CD4-positive, alpha-beta T cell (primary cell): ENCODE measurements around the gene MET. TPM values are rescaled to one million over a fixed set of nuclear protein-coding genes. Genes with fewer than 3 reads are reported as not detected.
"Not testable (repeated sequence)": the region's sequence is repeated elsewhere in the genome, so short reads cannot be mapped to it uniquely, and the experiment has no call there.

ENCODE experiments used
- ATAC-seq: fragments of 200-7000 bp; cut with Tn5 transposase; one replicate; pipeline ENCODE4 v1.10.0; 2022; ENCODE audit warnings: mild to moderate bottlenecking; ENCODE audit not compliant: poor library complexity
- CTCF ChIA-PET: fragments of 350-600 bp; sonication (Branson Sonifier 250); formaldehyde crosslinking; loops from one replicate; lab custom pipeline; 2021; ENCODE audit warnings: antibody characterized with exemption, inconsistent platforms; lab: Charles Lee
- POLR2A ChIA-PET: fragments of 350-600 bp; sonication (Branson Sonifier 250); formaldehyde crosslinking; loops from one replicate; lab custom pipeline; 2021; ENCODE audit warnings: antibody characterized with exemption, inconsistent platforms; lab: Charles Lee
- DNase-seq, 14 experiments: peaks; one replicate each; pipeline ENCODE4 v3.0.0-alpha.2; 2013 to 2020; ENCODE audit warnings: mixed read lengths in 2 of 14
- H3K27ac ChIP-seq, 2 donors: one replicate each; pipeline versions ENCODE4 v1.5.1 to v1.7.0; 2013; ENCODE audit warnings: low read length in 2 of 2, low read depth in 1 of 2, mild to moderate bottlenecking in 1 of 2
- H3K27me3 ChIP-seq, 2 experiments: 1 replicate in 1 of 2; 2 replicates in 1 of 2; pipeline versions ENCODE4 v1.6.1 to v1.7.0; 2013; ENCODE audit warnings: low read length in 2 of 2, control low read depth in 1 of 2, mild to moderate bottlenecking in 1 of 2, moderate library complexity in 1 of 2; ENCODE audit not compliant: insufficient read depth in 2 of 2, control insufficient read depth in 1 of 2
- H3K36me3 ChIP-seq: one replicate; pipeline ENCODE4 v1.6.1; 2013; ENCODE audit warnings: low read length, control low read depth; ENCODE audit not compliant: insufficient read depth
- H3K4me1 ChIP-seq: one replicate; pipeline ENCODE4 v1.6.1; 2013; ENCODE audit warnings: low read length, control low read depth; ENCODE audit not compliant: insufficient read depth
- H3K4me3 ChIP-seq: one replicate; pipeline ENCODE4 v1.5.1; 2013; ENCODE audit warnings: mild to moderate bottlenecking, low read length, moderate library complexity
- H3K9me3 ChIP-seq, 2 experiments: 1 replicate in 1 of 2; 2 replicates in 1 of 2; pipeline versions ENCODE4 v1.6.1 to v1.7.0; 2013; ENCODE audit warnings: low read length in 2 of 2, mild to moderate bottlenecking in 2 of 2, control low read depth in 1 of 2, moderate library complexity in 1 of 2; ENCODE audit not compliant: control insufficient read depth in 1 of 2, insufficient read depth in 1 of 2
- H3K27ac Mint-ChIP-seq: one replicate; pipeline ENCODE4 v1.8.0; 2020; ENCODE audit warnings: mixed read lengths
- H3K27me3 Mint-ChIP-seq: one replicate; pipeline ENCODE4 v1.8.0; 2021; ENCODE audit warnings: mixed read lengths
- H3K36me3 Mint-ChIP-seq: one replicate; pipeline ENCODE4 v1.8.0; 2021; ENCODE audit warnings: low read depth, mixed read lengths
- H3K4me1 Mint-ChIP-seq: one replicate; pipeline ENCODE4 v1.8.0; 2021; ENCODE audit warnings: low read depth, mixed read lengths
- H3K4me3 Mint-ChIP-seq: one replicate; pipeline ENCODE4 v1.8.0; 2020; ENCODE audit warnings: mild to moderate bottlenecking, mixed read lengths
- H3K9me3 Mint-ChIP-seq: one replicate; pipeline ENCODE4 v1.8.0; 2020; ENCODE audit warnings: mixed read lengths
- intact Hi-C, 2 experiments: fragments of 100-400 bp; cut with DNase I in 1 of 2; cut with micrococcal nuclease in 1 of 2; formaldehyde crosslinking; loops; one replicate each; pipeline versions ENCODE4 v1.15.1 to v1.9.0; 2023 to 2025; cut with DNase I, micrococcal nuclease
- total RNA-seq, 174 experiments: library from RNA in 2 of 174; stranded (reverse) in 2 of 174; gene quantifications; one replicate each; pipeline ENCODE4 v1.2.3 and lab custom pipeline; 2021 to 2026
- TF ChIP-seq, protein P1 (sequence below): fragments of 200-600 bp; IDR thresholded peaks from one replicate; pipeline ENCODE4 v1.8.0; 2022; ENCODE audit warnings: antibody characterized with exemption, mild to moderate bottlenecking

MET gene
- total RNA-seq, 2 experiments from 2014 or later = 0.14 TPM; not detected in 1

DNA sequence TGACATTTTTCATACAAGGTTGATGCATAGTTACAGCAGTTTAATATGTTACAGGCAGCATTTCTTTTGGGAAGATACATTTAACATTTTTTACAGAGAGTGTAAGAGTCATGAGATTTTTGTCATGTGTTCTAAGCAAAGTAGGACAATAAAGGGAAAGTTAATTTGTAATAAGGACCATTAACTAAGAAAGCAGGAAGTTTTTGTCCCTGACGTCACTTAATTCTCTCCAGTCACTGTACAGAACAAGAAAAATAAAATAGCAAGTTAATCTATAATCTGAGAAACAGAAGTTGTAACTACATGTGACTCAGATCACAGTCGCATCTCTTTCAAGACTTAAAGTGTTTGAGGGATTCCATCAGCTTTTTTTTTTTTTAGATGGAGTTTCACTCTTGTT is 140.9 kb downstream of the MET start:
- intact Hi-C loops = loop anchor here in 1 of 2 experiments (5.0 kb wide), 1 partner anchor 576 kb away; no protein-coding TSS in a partner anchor
- Histone ChIP-seq H3K4me1 (no peaks in the 10 kb centered on the region), H3K9me3 (no peaks in the 10 kb centered on the region), H3K27ac (no peak overlapping the region), H3K36me3 (no peaks in the 10 kb centered on the region), H3K27me3 (no peaks in the 10 kb centered on the region), H3K4me3 (no peak overlapping the region)
- ChIA-PET CTCF (no interaction called here), POLR2A (no interaction called here)
- DNase-seq (no peak), ATAC-seq (no peak)
- no peak overlapping the region for H3K27ac Mint-ChIP-seq
- TF ChIP-seq, protein P1, sequence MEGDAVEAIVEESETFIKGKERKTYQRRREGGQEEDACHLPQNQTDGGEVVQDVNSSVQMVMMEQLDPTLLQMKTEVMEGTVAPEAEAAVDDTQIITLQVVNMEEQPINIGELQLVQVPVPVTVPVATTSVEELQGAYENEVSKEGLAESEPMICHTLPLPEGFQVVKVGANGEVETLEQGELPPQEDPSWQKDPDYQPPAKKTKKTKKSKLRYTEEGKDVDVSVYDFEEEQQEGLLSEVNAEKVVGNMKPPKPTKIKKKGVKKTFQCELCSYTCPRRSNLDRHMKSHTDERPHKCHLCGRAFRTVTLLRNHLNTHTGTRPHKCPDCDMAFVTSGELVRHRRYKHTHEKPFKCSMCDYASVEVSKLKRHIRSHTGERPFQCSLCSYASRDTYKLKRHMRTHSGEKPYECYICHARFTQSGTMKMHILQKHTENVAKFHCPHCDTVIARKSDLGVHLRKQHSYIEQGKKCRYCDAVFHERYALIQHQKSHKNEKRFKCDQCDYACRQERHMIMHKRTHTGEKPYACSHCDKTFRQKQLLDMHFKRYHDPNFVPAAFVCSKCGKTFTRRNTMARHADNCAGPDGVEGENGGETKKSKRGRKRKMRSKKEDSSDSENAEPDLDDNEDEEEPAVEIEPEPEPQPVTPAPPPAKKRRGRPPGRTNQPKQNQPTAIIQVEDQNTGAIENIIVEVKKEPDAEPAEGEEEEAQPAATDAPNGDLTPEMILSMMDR = no peak
- no peak overlapping the region for H3K4me3 Mint-ChIP-seq
- H3K36me3 Mint-ChIP-seq = no peaks in the 10 kb centered on the region
- H3K9me3 Mint-ChIP-seq = no peaks in the 10 kb centered on the region
- H3K27me3 Mint-ChIP-seq = no peaks in the 10 kb centered on the region
- H3K4me1 Mint-ChIP-seq = no peaks in the 10 kb centered on the region

DNA sequence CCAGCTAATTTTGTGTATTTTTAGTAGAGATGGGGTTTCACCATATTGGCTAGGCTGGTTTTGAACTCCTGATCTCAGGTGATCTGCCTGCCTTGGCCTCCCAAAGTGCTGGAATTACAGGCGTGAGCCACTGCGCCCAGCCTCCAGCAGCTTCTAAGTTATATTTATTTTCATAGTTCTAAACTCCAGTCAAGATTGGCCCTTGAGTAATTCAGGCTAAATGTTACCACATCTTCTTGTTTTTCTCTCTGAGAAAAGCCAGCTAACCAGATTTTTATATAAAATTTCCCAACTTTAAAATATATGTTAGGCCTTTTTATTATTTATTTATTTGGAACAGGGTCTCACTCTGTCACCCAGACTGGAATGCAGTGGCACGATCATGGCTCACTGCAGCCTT is 141.4 kb downstream of the MET start:
- H3K27me3 Mint-ChIP-seq, POLR2A ChIA-PET, H3K4me1 Mint-ChIP-seq, CTCF ChIA-PET, H3K27me3 ChIP-seq, ATAC-seq, H3K4me1 ChIP-seq, H3K27ac ChIP-seq, H3K36me3 ChIP-seq, H3K36me3 Mint-ChIP-seq, H3K4me3 ChIP-seq, H3K27ac Mint-ChIP-seq, H3K9me3 ChIP-seq, H3K9me3 Mint-ChIP-seq, DNase-seq, H3K4me3 Mint-ChIP-seq: not testable (repeated sequence)
- intact Hi-C loops = loop anchor here in 1 of 2 experiments (5.0 kb wide), 1 partner anchor 576 kb away; no protein-coding TSS in a partner anchor

DNA sequence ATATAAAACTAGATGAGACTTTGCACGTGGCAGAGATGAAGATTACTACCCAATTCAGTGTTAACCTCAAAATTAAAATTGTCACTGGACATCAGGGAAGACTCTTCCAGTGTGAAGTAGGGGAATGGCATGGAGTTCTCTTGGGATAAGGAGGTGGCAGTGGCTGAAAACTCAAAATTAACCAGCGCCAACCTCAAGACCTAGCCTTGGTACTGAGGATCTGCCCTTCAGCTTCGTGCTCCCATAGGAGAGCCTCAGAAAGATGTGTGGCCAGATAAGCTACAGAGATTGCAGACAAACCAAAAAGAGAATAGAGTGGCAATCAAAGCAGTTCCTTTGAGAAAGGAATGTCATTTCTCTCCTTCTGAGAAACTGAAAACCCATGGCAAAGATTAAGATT is 143.0 kb downstream of the MET start:
- TF ChIP-seq, protein P1 = no peak
- ChIA-PET POLR2A (no interaction called here), CTCF (no interaction called here)
- no peaks in the 10 kb centered on the region for H3K9me3 ChIP-seq
- no peak for DNase-seq
- H3K36me3 ChIP-seq = no peaks in the 10 kb centered on the region
- no peak overlapping the region for H3K27ac ChIP-seq
- no peaks in the 10 kb centered on the region for H3K4me1 Mint-ChIP-seq
- no peak overlapping the region for H3K4me3 Mint-ChIP-seq
- no peak overlapping the region for H3K27ac Mint-ChIP-seq
- intact Hi-C loops = no loop called here
- no peaks in the 10 kb centered on the region for H3K27me3 ChIP-seq
- H3K9me3 Mint-ChIP-seq = no peaks in the 10 kb centered on the region
- H3K4me1 ChIP-seq = no peaks in the 10 kb centered on the region
- H3K27me3 Mint-ChIP-seq = no peaks in the 10 kb centered on the region
- H3K36me3 Mint-ChIP-seq = no peaks in the 10 kb centered on the region
- no peak for ATAC-seq
- H3K4me3 ChIP-seq = no peak overlapping the region

DNA sequence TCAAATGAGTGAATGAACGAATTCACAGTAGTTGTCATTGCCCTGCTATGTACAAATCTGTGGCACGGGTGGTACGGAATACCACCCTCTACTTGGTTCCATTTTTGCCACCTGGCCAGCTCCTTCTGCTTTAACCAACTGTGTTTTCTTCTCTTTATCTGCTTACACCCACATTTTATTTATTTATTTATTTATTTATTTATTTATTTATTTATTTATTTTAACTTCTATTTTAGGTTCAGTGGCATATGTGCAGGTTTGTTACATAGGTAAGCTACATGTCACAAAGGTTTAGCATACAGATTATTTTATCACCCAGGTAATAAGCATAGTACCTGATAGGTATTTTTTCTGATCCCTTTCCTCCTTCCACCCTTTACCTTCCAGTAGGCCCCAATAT is 148.2 kb downstream of the MET start:
- peaks cover 15% of the 10 kb centered on the region for H3K27me3 Mint-ChIP-seq
- intact Hi-C loops = no loop called here
- TF ChIP-seq, protein P1 = no peak
- Histone ChIP-seq H3K27me3 (no peaks in the 10 kb centered on the region), H3K27ac (no peak overlapping the region), H3K36me3 (no peaks in the 10 kb centered on the region), H3K4me3 (no peak overlapping the region), H3K4me1 (no peaks in the 10 kb centered on the region), H3K9me3 (no peaks in the 10 kb centered on the region)
- H3K9me3 Mint-ChIP-seq = no peaks in the 10 kb centered on the region
- DNase-seq = no peak
- ChIA-PET POLR2A (no interaction called here), CTCF (interaction anchor here (1.2 kb wide), 1 partner anchor 17 kb away, joined by 3 read pairs; no protein-coding TSS in a partner anchor)
- no peak overlapping the region for H3K4me3 Mint-ChIP-seq
- no peaks in the 10 kb centered on the region for H3K36me3 Mint-ChIP-seq
- ATAC-seq = no peak
- no peaks in the 10 kb centered on the region for H3K4me1 Mint-ChIP-seq
- H3K27ac Mint-ChIP-seq = no peak overlapping the region

DNA sequence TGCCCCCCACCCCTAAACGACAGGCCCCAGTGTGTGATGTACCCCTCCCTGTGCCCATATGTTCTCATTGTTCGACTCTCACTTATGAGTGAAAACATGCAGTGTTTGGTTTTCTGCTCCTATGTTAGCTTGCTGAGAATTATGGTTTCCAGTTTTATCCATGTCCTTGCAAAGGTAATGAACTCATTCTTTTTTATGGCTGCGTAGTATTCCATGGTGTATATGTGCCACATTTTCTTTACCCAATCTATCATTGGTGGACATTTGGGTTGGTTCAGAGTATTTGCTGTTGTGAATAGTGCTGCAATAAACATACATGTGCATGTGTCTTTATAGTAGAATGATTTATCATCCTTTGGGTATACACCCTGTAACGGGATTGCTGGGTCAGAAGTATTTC is 149.7 kb downstream of the MET start:
- H3K9me3 ChIP-seq = not testable (repeated sequence)

More for the DNA sequence above, 149.7 kb downstream of the MET start:
- H3K36me3 Mint-ChIP-seq, H3K4me1 ChIP-seq, DNase-seq, H3K4me3 Mint-ChIP-seq, ATAC-seq, intact Hi-C loops, H3K27me3 ChIP-seq, CTCF ChIA-PET, POLR2A ChIA-PET, H3K27ac ChIP-seq, H3K4me1 Mint-ChIP-seq, H3K36me3 ChIP-seq, H3K9me3 Mint-ChIP-seq, H3K4me3 ChIP-seq, H3K27ac Mint-ChIP-seq: not testable (repeated sequence)
- peaks cover 30% of the 10 kb centered on the region for H3K27me3 Mint-ChIP-seq
